SK-MEL-5 (cell line): ENCODE data around the gene CCDC149. TPM values are rescaled to one million over a fixed set of nuclear protein-coding genes. Genes with fewer than 3 reads are reported as not detected.
A peak's percentile ranks its signal among the peaks of the same experiment; 100 is the strongest.

Source experiments
- DNase-seq: peaks from one replicate; pipeline ENCODE4 v3.0.0-alpha.2; 2016; ENCODE audit warnings: low read depth, low spot score
- in situ Hi-C: cut with HindIII; loops from 2 replicates; pipeline ENCODE4 v1.10.0; 2016; ENCODE audit warnings: low sequenced_read_pairs, high pct_unique_total_duplicates, low pct_unique_long_range_greater_than_20kb
- total RNA-seq: library from RNA; depleted of rRNA; stranded (reverse); fragments of >200 nt; shearing (Covaris generic); gene quantifications from 2 replicates; pipeline ENCODE4 v1.2.3, GENCODE V29; 2014

CCDC149 gene
- total RNA-seq, 1 experiment from 2014 or later = 0.45 TPM

DNA sequence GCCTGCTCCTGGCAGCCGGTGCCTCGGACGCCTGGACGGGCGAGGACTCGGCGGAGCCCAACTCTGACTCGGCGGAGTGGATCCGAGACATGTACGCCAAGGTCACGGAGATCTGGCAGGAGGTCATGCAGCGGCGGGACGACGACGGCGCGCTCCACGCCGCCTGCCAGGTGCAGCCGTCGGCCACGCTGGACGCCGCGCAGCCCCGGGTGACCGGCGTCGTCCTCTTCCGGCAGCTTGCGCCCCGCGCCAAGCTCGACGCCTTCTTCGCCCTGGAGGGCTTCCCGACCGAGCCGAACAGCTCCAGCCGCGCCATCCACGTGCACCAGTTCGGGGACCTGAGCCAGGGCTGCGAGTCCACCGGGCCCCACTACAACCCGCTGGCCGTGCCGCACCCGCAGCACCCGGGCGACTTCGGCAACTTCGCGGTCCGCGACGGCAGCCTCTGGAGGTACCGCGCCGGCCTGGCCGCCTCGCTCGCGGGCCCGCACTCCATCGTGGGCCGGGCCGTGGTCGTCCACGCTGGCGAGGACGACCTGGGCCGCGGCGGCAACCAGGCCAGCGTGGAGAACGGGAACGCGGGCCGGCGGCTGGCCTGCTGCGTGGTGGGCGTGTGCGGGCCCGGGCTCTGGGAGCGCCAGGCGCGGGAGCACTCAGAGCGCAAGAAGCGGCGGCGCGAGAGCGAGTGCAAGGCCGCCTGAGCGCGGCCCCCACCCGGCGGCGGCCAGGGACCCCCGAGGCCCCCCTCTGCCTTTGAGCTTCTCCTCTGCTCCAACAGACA, 113.1 kb downstream of the CCDC149 start:
- in situ Hi-C loops = no loop called here
- no peak for DNase-seq

DNA sequence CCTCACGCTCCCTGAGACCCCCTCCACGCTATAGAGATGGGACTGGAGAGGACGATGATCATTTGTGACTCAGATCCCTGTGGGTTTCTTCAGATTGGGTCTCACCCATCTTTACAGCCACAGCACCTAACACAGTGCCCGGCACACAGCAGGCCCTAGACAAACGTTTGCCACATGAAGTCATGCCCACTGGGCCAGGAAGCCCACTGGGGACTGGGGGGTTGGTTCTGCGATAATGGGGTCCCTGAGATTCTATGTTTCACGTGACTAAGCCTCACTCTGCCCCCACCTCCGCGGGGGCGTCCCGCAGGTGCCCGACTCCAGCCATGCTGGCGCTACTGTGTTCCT, 113.7 kb downstream of the CCDC149 start:
- in situ Hi-C loops = no loop called here
- DNase-seq = no peak

DNA sequence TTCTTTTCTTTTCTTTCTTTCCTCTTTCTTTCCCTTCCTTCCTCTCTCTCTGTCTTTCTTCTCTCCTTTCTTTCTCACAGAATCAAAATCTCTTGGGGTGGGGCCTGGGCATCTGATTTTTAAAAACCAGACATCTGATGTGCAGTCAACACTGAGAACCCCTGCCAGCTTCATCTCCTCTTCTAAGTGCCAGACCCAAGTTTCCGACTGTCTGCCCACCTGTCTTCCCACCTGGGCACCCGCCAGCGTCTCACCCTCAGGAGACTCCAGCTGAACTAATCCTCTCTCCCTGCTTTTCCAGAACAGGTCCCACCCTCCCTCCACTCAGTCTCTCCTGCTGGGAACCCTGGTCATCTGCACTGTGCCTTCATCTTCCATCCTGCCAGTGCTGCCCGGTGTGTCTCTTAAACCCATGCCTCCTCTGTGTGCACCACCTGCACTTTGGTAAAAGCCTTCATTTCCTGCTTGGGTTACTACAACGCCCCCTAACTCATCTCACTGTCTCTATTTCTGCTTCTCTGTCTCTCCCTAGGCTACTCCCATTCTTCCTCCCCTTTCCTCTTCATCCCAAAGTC, 114.7 kb downstream of the CCDC149 start:
- in situ Hi-C loops = no loop called here
- DNase-seq = no peak

DNA sequence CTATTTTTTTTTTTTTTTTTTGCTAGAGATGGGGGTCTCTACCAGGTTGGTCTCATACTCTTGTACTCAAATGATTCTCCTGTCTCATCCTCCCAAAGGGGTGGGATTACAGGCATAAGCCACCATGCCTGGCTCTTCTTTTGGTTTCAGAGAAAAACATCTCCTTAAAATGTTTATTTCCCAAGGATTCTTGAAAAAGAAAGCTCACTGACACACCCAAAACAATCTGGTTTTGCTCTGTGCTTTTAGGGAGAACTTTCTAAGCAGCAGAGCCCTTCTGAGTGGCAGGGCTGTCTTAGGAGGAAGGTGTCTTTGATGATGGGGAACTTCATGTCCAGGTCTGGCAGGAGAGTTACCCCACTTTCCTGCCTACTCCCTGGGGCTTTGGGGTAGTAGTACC, 116.2 kb downstream of the CCDC149 start:
- in situ Hi-C loops = no loop called here
- DNase-seq = no peak

DNA sequence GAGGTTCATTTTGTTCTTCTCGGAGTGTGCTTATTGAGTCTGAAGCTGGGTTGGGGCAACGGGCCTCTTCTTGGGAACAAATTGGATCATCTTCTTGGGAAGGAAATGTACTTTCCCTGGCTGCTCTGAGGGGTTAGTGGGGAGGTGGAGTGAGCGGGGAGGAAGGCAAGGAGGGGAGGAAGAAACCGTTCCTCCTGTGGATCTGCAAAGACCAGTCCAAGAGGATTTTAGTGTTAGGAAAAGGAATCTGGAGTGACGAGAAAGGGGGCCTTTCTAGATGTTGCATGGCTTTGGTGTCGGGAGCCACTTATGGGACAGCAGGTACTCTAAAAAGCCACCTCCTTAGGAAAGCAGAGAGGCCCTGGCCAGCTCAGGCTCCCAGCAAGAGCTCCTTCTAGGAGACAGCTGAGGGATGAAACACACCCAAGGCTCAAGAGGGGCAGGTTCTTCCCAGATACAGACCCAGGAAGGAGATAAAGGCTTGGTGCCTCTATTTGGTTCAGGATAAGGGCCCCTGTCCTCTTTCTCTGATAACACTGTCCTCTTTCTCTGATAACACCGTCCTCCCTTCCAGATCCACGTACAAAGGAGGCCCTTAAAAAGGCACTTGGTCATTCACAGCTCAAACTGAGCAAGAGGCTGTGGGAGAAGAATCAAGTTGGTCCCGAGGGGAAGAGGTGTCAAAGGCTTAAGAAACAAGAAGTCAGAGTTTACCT, 117.0 kb downstream of the CCDC149 start:
- in situ Hi-C loops = no loop called here
- no peak for DNase-seq

DNA sequence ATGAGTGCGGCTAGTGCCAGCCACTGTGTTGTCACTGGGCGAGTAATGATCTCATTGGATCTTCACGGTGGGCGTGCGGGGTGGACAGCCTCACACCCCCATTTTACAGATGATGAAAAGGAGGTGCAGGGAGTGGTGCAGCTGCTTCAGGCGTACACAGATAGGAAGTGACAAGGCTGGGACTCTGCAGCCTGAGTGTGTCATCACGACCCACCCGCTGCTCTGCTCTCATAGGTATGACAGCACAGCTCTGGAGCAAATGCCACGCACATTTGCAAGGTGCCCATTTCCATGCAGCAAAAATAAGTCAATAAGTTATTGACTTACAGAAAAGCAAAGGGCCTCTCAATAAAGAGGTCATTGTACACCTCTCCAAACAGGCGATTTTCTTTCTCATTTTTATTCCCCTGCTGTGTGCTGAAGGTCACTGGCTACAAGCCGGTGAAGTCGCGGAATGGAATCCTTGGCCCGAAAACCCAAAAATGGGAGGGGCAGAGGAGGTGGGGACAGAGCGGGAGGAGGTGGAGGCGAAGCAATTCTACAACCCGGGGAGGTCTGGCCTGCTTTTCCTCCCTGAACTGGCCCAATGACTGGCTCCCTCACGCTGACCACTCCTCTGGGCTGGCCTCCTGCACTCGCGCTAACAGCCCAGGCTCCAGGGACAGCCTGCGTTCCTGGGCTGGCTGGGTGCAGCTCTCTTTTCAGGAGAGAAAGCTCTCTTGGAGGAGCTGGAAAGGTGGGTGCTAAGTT, 117.8 kb downstream of the CCDC149 start, which contains the start of gene SOD3:
SOD3 (plus strand) TSS at position 658 of the 750 bp plus-strand sequence. CDS start 3,949 bp downstream, outside the sequence.
- in situ Hi-C loops = no loop called here

DNA sequence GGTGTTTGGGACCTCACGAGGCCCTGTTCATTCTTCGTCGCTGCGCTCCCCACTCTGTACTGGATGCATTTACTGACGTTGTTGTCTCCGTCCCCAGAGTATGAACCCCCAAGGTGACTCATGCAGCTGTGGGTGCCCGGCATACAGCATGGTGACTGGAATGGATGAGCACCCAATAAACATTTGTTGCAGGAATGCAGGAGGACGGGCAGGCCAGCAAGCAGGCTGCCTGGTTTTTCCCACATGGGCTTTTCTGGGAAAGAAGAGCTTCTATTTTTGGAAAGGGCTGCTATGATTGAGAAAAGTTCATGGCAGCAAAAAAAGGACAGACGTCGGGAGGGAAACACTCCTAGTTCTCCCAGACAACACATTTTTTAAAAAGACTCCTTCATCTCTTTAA, 118.4 kb downstream of the CCDC149 start:
- in situ Hi-C loops = no loop called here
- DNase-seq = no peak

More for the DNA sequence above, 117.8 kb downstream of the CCDC149 start, which contains the start of gene SOD3:
- DNase-seq = no peak

DNA sequence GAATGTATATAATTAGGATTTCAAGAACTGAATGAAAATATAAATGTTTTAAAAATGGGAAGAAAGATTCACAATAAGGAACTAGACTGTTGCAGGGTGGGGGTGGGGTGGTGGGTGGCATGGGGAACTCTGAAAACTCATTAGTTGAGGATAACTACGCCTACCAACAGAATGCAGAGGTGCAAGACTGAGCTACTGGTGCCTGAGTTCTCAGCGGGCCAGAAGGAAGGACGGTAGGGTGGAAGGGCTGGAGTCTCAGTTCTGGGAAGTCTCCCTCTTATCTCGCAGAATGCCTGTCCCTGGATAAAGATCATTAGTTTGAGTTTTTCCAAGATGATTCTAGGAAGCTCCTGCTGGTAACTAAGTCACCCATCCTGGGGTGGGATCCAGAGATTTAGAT, 118.8 kb downstream of the CCDC149 start:
- in situ Hi-C loops = no loop called here
- DNase-seq = no peak

DNA sequence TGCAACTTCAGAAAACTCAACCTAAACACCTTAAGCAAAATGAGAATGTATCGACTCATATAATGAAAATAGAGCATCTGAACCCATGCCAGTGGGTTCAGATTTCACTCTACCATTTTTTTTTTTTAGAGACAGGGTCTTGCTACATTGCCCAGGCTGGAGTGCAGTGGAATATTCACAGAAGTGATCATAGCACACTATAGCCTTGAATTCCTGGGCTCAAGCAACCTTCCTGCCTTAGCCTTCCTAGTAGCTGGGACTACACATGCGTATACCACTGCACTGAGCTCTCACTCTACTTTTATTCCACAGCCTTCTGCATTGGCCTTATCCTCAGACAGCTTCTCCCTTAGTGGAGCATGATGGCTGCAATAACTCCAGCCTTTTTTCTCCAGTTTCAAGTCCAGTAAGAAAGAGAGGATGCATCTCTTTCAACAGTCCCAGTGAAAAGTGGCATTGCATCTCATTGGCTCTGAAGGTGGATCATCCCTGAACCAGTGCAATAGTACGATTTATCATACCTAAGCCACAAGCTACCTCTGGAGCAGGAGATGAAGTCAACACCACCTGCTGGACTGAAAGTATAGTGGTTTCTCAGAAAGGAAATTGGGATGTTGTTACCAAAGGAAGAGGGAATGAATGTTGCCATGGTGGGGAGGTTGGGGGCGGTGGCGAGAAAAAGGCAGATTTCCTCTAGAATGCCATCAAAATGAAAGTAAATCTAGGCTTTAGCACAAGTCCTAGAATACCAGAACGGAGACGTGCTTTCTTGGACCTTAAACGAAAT, 119.4 kb downstream of the CCDC149 start:
- in situ Hi-C loops = no loop called here
- peak; percentile 64 for DNase-seq

DNA sequence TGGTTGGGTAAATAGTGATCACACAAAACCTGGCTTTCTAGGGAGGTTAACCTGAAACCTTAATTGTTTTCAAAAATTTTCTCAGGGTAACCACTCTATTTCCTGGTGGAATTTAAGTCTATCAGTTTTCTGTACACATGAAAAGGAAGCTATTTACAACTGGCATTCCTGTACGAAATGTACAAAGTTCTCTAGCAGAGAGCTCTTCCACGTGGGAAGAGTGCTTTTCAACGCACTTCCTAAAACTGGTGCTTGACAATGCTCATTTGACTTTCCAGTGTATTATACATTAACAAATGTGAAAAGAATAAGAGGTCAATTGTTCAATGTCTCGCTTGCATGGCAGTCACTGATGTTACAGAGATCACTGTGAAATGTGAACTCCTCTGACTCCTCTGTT, 120.3 kb downstream of the CCDC149 start:
- in situ Hi-C loops = no loop called here
- DNase-seq = peak; percentile 71

DNA sequence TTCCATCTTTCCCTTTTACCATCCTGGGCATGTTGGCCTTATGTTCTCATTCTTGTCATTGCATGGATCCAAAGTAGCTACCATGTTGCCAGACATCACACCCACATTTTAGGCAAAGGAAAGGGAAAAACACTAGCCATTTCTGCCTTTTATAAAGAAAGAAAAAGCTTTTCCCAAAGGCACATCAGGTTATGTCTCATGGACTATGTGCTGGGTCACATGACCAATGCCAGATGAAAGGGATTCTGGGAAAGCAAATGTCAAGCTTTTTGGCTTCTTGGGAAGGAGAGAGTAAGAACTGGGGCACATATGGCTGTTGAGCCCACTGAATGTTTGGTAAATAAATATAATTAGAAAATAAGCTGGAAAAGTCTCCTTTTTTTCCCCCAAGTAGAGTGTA, 121.8 kb downstream of the CCDC149 start:
- in situ Hi-C loops = no loop called here
- DNase-seq = no peak

DNA sequence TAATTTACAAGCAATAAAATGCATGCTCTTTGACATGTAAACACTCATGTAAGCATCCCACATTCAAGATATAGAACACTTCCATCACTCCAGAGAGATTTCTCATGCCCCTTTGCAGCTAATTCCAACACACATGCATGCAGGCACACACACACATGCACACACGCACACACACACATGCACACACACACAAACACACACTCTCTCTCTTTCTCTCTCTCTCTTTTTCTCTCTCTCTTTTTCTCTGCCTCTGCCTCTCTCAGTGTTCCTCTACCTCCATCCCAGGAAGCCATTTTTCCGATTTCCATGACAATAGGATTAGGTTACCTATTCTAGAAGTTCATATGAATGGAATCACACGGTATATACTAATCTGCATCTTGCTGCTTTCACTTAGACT, 129.3 kb downstream of the CCDC149 start:
- in situ Hi-C loops = no loop called here
- DNase-seq = no peak

DNA sequence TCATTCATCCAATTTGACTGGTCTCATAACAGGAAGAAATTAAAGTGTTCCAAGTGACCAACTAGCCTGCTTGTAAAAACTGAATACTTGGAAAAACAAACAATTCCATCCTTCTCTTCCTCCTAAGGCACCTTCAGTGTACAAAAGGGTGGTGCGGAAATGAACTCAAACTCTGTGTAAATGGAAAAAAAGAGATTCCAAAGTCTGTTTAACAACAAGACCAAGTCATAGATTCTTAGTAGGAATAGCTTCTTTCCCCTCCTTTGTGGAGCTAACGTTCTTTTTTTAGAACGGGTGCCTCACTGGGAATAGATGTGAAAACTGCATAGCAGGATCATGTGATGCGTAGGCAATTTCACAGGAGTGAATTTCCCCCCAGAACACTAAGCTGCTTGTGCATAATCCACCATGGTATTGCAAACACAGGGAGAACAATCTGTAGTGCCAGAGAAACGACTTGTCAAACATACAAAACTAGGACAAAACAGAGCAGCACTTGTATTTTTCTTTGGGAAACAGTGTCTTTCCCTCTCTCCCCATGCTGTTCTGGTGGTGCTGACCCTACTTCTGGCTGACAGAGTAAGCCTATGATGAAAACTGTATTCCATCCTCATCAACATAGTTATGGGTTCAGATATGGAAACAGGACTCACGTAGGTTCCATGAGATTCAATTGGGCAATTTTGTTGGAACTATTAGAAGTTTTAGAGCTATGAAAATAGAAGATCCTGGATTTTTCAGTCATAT, 130.7 kb downstream of the CCDC149 start:
- DNase-seq = peak; percentile 93
- in situ Hi-C loops = no loop called here

DNA sequence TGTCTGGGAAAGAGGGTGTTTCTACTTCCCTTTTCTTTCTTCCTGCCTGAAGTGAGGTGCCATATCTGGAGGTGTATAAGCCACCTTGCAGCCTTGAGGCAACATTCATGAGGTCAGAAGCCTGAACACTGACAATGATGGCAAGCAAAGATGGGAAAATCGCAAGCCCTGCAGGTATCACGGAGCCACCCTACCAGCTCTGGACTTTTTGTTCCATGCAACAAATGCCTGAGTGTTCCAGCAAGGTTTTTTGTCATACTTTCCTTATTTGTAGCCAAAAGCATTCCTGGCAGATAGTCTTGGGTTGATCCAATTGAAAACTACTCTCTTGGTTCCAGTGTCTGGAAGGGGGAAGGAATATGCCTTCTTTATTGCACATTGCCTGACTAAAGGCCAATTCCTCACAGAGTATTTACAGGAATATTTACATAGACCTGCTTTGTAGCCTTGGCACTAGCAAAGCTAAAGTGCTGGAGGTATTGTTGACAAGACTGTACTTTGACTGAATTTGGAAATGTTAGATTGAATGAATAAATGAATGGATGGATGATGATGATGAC, 131.8 kb downstream of the CCDC149 start:
- no peak for DNase-seq
- in situ Hi-C loops = no loop called here

DNA sequence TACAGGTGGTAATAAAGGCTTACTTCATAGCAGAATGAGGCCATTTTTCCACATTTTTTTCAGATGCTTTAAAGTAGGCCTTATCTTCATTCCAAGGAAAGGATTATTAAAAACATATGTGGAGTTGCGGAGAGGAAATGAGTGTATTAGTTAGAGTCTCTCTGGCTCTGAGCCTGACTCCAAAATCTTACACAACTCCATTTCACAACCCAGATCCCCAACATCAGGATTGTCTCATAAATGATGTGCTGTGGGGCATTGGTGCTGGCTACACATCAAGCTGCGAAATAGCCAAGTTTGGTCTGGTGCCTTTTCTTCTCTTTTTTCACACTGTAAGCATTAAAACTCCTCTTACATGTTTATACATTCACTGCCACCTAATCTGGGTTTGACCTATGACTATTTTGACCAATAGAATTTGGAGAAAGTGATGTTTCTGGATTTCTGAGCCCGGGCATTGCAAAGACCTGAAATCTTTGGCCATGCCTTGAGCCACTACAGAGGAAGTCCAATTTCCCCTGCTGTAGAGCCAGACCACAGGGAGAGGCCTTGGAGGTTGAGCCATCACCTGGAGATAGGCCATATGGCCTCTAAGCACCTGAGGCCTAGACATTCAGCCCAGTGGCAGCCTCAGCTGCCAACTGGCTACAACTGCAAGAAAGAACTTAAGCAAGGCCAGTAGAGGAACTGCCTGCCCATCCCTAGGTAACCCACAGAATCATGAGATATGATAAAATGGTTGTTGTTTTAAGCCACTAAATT, 134.2 kb downstream of the CCDC149 start:
- in situ Hi-C loops = no loop called here
- DNase-seq = no peak
